Measurements from ENCODE around the gene SCAMP4. TPM values are rescaled to one million over a fixed set of nuclear protein-coding genes. Genes with fewer than 3 reads are reported as not detected.

Gene SCAMP4
- total RNA-seq, 1 experiment from 2014 or later = 38.5 TPM

GRCh38 chr19:1943661-1944087 is 38.5 kb downstream of the SCAMP4 start:
- in situ Hi-C loops (cut with HindIII; ENCODE audit: low pct_unique_long_range_greater_than_20kb, low sequenced_read_pairs) = no loop called here
- DNase-seq (ENCODE audit: low read depth, low spot score) = no peak

GRCh38 chr19:1944088-1944915 is 39.1 kb downstream of the SCAMP4 start:
- DNase-seq (ENCODE audit: low read depth, low spot score) = no peak
- in situ Hi-C loops (cut with HindIII; ENCODE audit: low pct_unique_long_range_greater_than_20kb, low sequenced_read_pairs) = no loop called here

GRCh38 chr19:1944916-1945561 is 39.8 kb downstream of the SCAMP4 start:
- in situ Hi-C loops (cut with HindIII; ENCODE audit: low pct_unique_long_range_greater_than_20kb, low sequenced_read_pairs) = no loop called here
- no peak for DNase-seq (ENCODE audit: low read depth, low spot score)

GRCh38 chr19:1945899-1946298 is 40.7 kb downstream of the SCAMP4 start:
- peak; percentile 42 for DNase-seq (ENCODE audit: low read depth, low spot score)
- in situ Hi-C loops (cut with HindIII; ENCODE audit: low pct_unique_long_range_greater_than_20kb, low sequenced_read_pairs) = no loop called here

GRCh38 chr19:1947651-1948209 is 42.5 kb downstream of the SCAMP4 start:
- in situ Hi-C loops (cut with HindIII; ENCODE audit: low pct_unique_long_range_greater_than_20kb, low sequenced_read_pairs) = no loop called here
- DNase-seq (ENCODE audit: low read depth, low spot score) = no peak

- DNase-seq (ENCODE audit: low read depth, low spot score) = no peak
- in situ Hi-C loops (cut with HindIII; ENCODE audit: low pct_unique_long_range_greater_than_20kb, low sequenced_read_pairs) = no loop called here
These were observed 44.3 kb downstream of the SCAMP4 start for GRCh38 chr19:1949304-1950101.

- DNase-seq (ENCODE audit: low read depth, low spot score) = no peak
- in situ Hi-C loops (cut with HindIII; ENCODE audit: low pct_unique_long_range_greater_than_20kb, low sequenced_read_pairs) = no loop called here
These were observed 45.4 kb downstream of the SCAMP4 start for GRCh38 chr19:1950640-1951039.

GRCh38 chr19:1952635-1953034 is 47.4 kb downstream of the SCAMP4 start:
- DNase-seq (ENCODE audit: low read depth, low spot score) = no peak
- in situ Hi-C loops (cut with HindIII; ENCODE audit: low pct_unique_long_range_greater_than_20kb, low sequenced_read_pairs) = no loop called here

GRCh38 chr19:1953037-1953436 is 47.8 kb downstream of the SCAMP4 start:
- in situ Hi-C loops (cut with HindIII; ENCODE audit: low pct_unique_long_range_greater_than_20kb, low sequenced_read_pairs) = no loop called here
- no peak for DNase-seq (ENCODE audit: low read depth, low spot score)

- in situ Hi-C loops (cut with HindIII; ENCODE audit: low pct_unique_long_range_greater_than_20kb, low sequenced_read_pairs) = no loop called here
- DNase-seq (ENCODE audit: low read depth, low spot score) = no peak
These were observed 48.4 kb downstream of the SCAMP4 start for GRCh38 chr19:1953441-1954094.

GRCh38 chr19:1954532-1954933 is 49.3 kb downstream of the SCAMP4 start:
- in situ Hi-C loops (cut with HindIII; ENCODE audit: low pct_unique_long_range_greater_than_20kb, low sequenced_read_pairs) = no loop called here

GRCh38 chr19:1955171-1956121 is 50.2 kb downstream of the SCAMP4 start:
- in situ Hi-C loops (cut with HindIII; ENCODE audit: low pct_unique_long_range_greater_than_20kb, low sequenced_read_pairs) = no loop called here
- no peak for DNase-seq (ENCODE audit: low read depth, low spot score)

More at GRCh38 chr19:1954532-1954933, 49.3 kb downstream of the SCAMP4 start:
- no peak for DNase-seq (ENCODE audit: low read depth, low spot score)

GRCh38 chr19:1956122-1956494 is 50.9 kb downstream of the SCAMP4 start:
- no peak for DNase-seq (ENCODE audit: low read depth, low spot score)
- in situ Hi-C loops (cut with HindIII; ENCODE audit: low pct_unique_long_range_greater_than_20kb, low sequenced_read_pairs) = no loop called here

- in situ Hi-C loops (cut with HindIII; ENCODE audit: low pct_unique_long_range_greater_than_20kb, low sequenced_read_pairs) = no loop called here
- DNase-seq (ENCODE audit: low read depth, low spot score) = no peak
These were observed 51.8 kb downstream of the SCAMP4 start for GRCh38 chr19:1956868-1957492.

GRCh38 chr19:1957562-1958248 is 52.5 kb downstream of the SCAMP4 start:
- no peak for DNase-seq (ENCODE audit: low read depth, low spot score)
- in situ Hi-C loops (cut with HindIII; ENCODE audit: low pct_unique_long_range_greater_than_20kb, low sequenced_read_pairs) = no loop called here

All from SK-MEL-5 (cell line).